ENCODE results near the gene PAM16.

PAM16 gene

GRCh38 chr16:4323071-4323844 lies 27.9 kb downstream of the PAM16 start:
- no peak for TF ChIP-seq CTCF (IDR thresholded peaks at IDR 0.05)
- DNase-seq: peak in 1 of 2 donors; percentile 78
- peak overlapping the region; percentile 93 to 99 for H3K27ac ChIP-seq
- peaks cover under 1 to 100% (median 96%) of the 10 kb centered on the region in 4 donors for H3K4me1 ChIP-seq
- H3K9me3 ChIP-seq: no peaks in the 10 kb centered on the region
- peak overlapping the region; percentile 4 to 12 for H3K4me3 ChIP-seq
- H3K27me3 ChIP-seq: no peaks in the 10 kb centered on the region
- intact Hi-C loops (cut with DNase I; ENCODE audit: low total_unique reads): loop anchor here (10.0 kb wide), 1 partner anchor 118 kb away; no protein-coding TSS in a partner anchor
- H3K36me3 ChIP-seq: no peaks in the 10 kb centered on the region

GRCh38 chr16:4322121-4323052 lies 28.7 kb downstream of the PAM16 start:
- peak overlapping the region; percentile 93 to 99 for H3K27ac ChIP-seq
- peaks cover 0 to 100% (median 96%) of the 10 kb centered on the region in 4 donors for H3K4me1 ChIP-seq
- H3K27me3 ChIP-seq: no peaks in the 10 kb centered on the region
- H3K36me3 ChIP-seq: no peaks in the 10 kb centered on the region
- TF ChIP-seq CTCF (IDR thresholded peaks at IDR 0.05): no peak
- H3K4me3 ChIP-seq: no peak overlapping the region
- intact Hi-C loops (cut with DNase I; ENCODE audit: low total_unique reads): loop anchor here (10.0 kb wide), 1 partner anchor 118 kb away; no protein-coding TSS in a partner anchor
- DNase-seq: peak in 1 of 2 donors; percentile 72
- H3K9me3 ChIP-seq: no peaks in the 10 kb centered on the region

GRCh38 chr16:4321286-4322120 lies 29.6 kb downstream of the PAM16 start:
- Histone ChIP-seq H3K27ac (peak overlapping the region; percentile 93 to 99), H3K36me3 (no peaks in the 10 kb centered on the region), H3K4me3 (no peak overlapping the region), H3K27me3 (no peaks in the 10 kb centered on the region), H3K9me3 (no peaks in the 10 kb centered on the region), H3K4me1 (peaks cover 0 to 100% (median 95%) of the 10 kb centered on the region in 4 donors)
- intact Hi-C loops (cut with DNase I; ENCODE audit: low total_unique reads): loop anchor here (10.0 kb wide), 1 partner anchor 117 kb away; no protein-coding TSS in a partner anchor
- no peak for TF ChIP-seq CTCF (IDR thresholded peaks at IDR 0.05)
- peak in 1 of 2 donors; percentile 69 for DNase-seq

GRCh38 chr16:4320571-4321137 lies 30.5 kb downstream of the PAM16 start:
- DNase-seq: no peak
- intact Hi-C loops (cut with DNase I; ENCODE audit: low total_unique reads): loop anchor here (10.0 kb wide), 1 partner anchor 116 kb away; no protein-coding TSS in a partner anchor
- Histone ChIP-seq H3K27me3 (no peaks in the 10 kb centered on the region), H3K4me3 (peak overlapping the region; percentile 28 to 38), H3K9me3 (no peaks in the 10 kb centered on the region), H3K27ac (peak overlapping the region; percentile 93 to 99), H3K36me3 (no peaks in the 10 kb centered on the region), H3K4me1 (peaks cover 0 to 91% (median 90%) of the 10 kb centered on the region in 4 donors)
- no peak for TF ChIP-seq CTCF (IDR thresholded peaks at IDR 0.05)
